HepG2 (cell line): Measurements from ENCODE around the gene MAN1C1. TPM values are rescaled to one million over a fixed set of nuclear protein-coding genes. Genes with fewer than 3 reads are reported as not detected.

ENCODE experiments used
- ATAC-seq: fragments of 200-7000 bp; cut with Tn5 transposase; 3 replicates; pipeline ENCODE4 v1.9.1; 2020; ENCODE audit warnings: mild to moderate bottlenecking, moderate library complexity
- BruUV-seq: library from RNA; stranded (reverse); fragments of 400-500 nt; replicated peaks from 2 replicates; lab custom pipeline; 2021; lab: Mats Ljungman, UMichigan
- CTCF ChIA-PET: fragments of 300-600 bp; formaldehyde crosslinking; extraction: SDS; loops from one replicate; lab custom pipeline; 2021; ENCODE audit warnings: low total read pairs, inconsistent platforms, low intra/inter-chr PET ratio; lab: Yijun Ruan, JAX
- POLR2A ChIA-PET: fragments of 350-600 bp; sonication (Branson Sonifier 250); formaldehyde crosslinking; loops from one replicate; lab custom pipeline; 2020; ENCODE audit warnings: antibody characterized with exemption, inconsistent platforms; lab: Yijun Ruan, JAX
- DNase-seq: peaks from one replicate; pipeline ENCODE4 v3.0.0-alpha.2; 2015; ENCODE audit warnings: low spot score
- FAIRE-seq: peaks from 3 replicates; lab custom pipeline; 2011; peaks lifted over from hg19 to GRCh38; lab: Jason Lieb, UNC
- H2AFZ ChIP-seq: one replicate; pipeline ENCODE4 v1.6.1; 2011; ENCODE audit warnings: low read length, inconsistent platforms
- H3K27ac ChIP-seq: fragments of 300-600 bp; 3 replicates; pipeline ENCODE4 v1.8.0; 2011; ENCODE audit warnings: mixed run types, mild to moderate bottlenecking, mixed read lengths, low read length, inconsistent platforms; ENCODE audit not compliant: insufficient read depth; ENCODE audit errors: extremely low read length
- H3K27me3 ChIP-seq, 2 experiments: fragments of 200-600 bp in 1 of 2; 2 replicates in 1 of 2; 3 replicates in 1 of 2; pipeline versions ENCODE4 v1.6.0 to v1.8.0; 2011; ENCODE audit warnings: low read length in 2 of 2, mild to moderate bottlenecking in 2 of 2, moderate library complexity in 2 of 2, inconsistent platforms in 1 of 2; ENCODE audit not compliant: insufficient read depth in 2 of 2, control insufficient read depth in 1 of 2
- H3K36me3 ChIP-seq, 2 experiments: fragments of 200-600 bp in 1 of 2; replicated peaks in 1 of 2; 2 replicates in 1 of 2; 3 replicates in 1 of 2; pipeline versions ENCODE4 v1.5.1 to v1.8.0; 2011; ENCODE audit warnings: low read length in 2 of 2, inconsistent platforms in 1 of 2; ENCODE audit not compliant: insufficient read depth in 2 of 2, control insufficient read depth in 1 of 2
- H3K4me1 ChIP-seq: 2 replicates; pipeline ENCODE4 v1.5.1; 2012; ENCODE audit warnings: low read length, inconsistent platforms; ENCODE audit not compliant: insufficient read depth
- H3K4me2 ChIP-seq: 2 replicates; pipeline ENCODE4 v1.6.0; 2011; ENCODE audit warnings: low read depth, low read length, inconsistent platforms
- H3K4me3 ChIP-seq, 3 experiments: fragments of 200-600 bp in 1 of 3; sonication (generic), shearing (Covaris generic) in 1 of 3; replicated peaks in 1 of 3; 2 replicates each; pipeline ENCODE4 v1.5.1; 2011 to 2016; ENCODE audit warnings: low read length in 3 of 3, inconsistent platforms in 2 of 3, low read depth in 2 of 3, mild to moderate bottlenecking in 2 of 3, control low read depth in 1 of 3, mixed read lengths in 1 of 3; ENCODE audit not compliant: insufficient read depth in 1 of 3
- H3K79me2 ChIP-seq: one replicate; pipeline ENCODE4 v1.6.1; 2011; ENCODE audit warnings: low read length, inconsistent platforms; ENCODE audit not compliant: insufficient read depth
- H3K9ac ChIP-seq: 2 replicates; pipeline ENCODE4 v1.6.0; 2011; ENCODE audit warnings: mild to moderate bottlenecking, low read depth, low read length, inconsistent platforms; ENCODE audit not compliant: insufficient read depth
- H3K9me3 ChIP-seq: 2 replicates; pipeline ENCODE4 v1.5.1; 2012; ENCODE audit warnings: mild to moderate bottlenecking, low read length
- H4K20me1 ChIP-seq: 2 replicates; pipeline ENCODE4 v1.6.0; 2011; ENCODE audit warnings: inconsistent platforms, mild to moderate bottlenecking, low read length, moderate library complexity; ENCODE audit not compliant: insufficient read depth
- BCL6 ChIP-seq: IDR thresholded peaks from 2 replicates; pipeline ENCODE4 v1.6.1; 2016; ENCODE audit warnings: missing genetic modification reagents, missing compliant biosample characterization
- FOXC1 ChIP-seq: sonication (generic); formaldehyde crosslinking; IDR thresholded peaks from 2 replicates; pipeline ENCODE4 v1.8.0; 2022; ENCODE audit warnings: mild to moderate bottlenecking, missing genetic modification reagents, borderline replicate concordance
- GZF1 ChIP-seq: sonication (generic); formaldehyde crosslinking; IDR thresholded peaks from 2 replicates; pipeline ENCODE4 v1.5.1; 2020; ENCODE audit warnings: mild to moderate bottlenecking, missing genetic modification reagents
- IKZF1 ChIP-seq: fragments of 450-650 bp; IDR thresholded peaks from 2 replicates; pipeline ENCODE4 v1.7.1; 2016
- KAT7 ChIP-seq: IDR thresholded peaks from 2 replicates; pipeline ENCODE4 v1.6.1; 2018; ENCODE audit warnings: borderline replicate concordance, missing compliant biosample characterization
- KMT2B ChIP-seq: IDR thresholded peaks from 2 replicates; pipeline ENCODE4 v1.6.1; 2016; ENCODE audit warnings: missing genetic modification reagents, missing compliant biosample characterization
- MLLT10 ChIP-seq: sonication (generic); formaldehyde crosslinking; IDR thresholded peaks from 2 replicates; pipeline ENCODE4 v1.4.0; 2020; ENCODE audit warnings: missing genetic modification reagents
- NFRKB ChIP-seq: fragments of 450-650 bp; IDR thresholded peaks from 2 replicates; pipeline ENCODE4 v1.6.1; 2017
- RARG ChIP-seq: sonication (generic); formaldehyde crosslinking; IDR thresholded peaks from 2 replicates; pipeline ENCODE4 v1.4.0; 2020; ENCODE audit warnings: low read depth, mild to moderate bottlenecking, missing genetic modification reagents
- SRF ChIP-seq: IDR thresholded peaks from 2 replicates; pipeline ENCODE4 v1.6.1; 2011; ENCODE audit warnings: mild to moderate bottlenecking, low read depth, low read length, moderate library complexity
- STAG1 ChIP-seq: sonication (generic); formaldehyde crosslinking; IDR thresholded peaks from 2 replicates; pipeline ENCODE4 v1.4.0; 2020; ENCODE audit warnings: missing genetic modification reagents
- TFE3 ChIP-seq: IDR thresholded peaks from 2 replicates; pipeline ENCODE4 v1.6.1; 2016
- ZNF276 ChIP-seq: sonication (generic); formaldehyde crosslinking; IDR thresholded peaks from 2 replicates; pipeline ENCODE4 v1.4.0; 2020; ENCODE audit warnings: mild to moderate bottlenecking, low read depth, missing genetic modification reagents
- ZNF326 ChIP-seq: sonication (generic); formaldehyde crosslinking; IDR thresholded peaks from 2 replicates; pipeline ENCODE4 v1.4.0; 2020; ENCODE audit warnings: missing genetic modification reagents, borderline replicate concordance
- ZNF329 ChIP-seq: sonication (generic); formaldehyde crosslinking; IDR thresholded peaks from 2 replicates; pipeline ENCODE4 v1.9.0; 2021; ENCODE audit warnings: low read depth, mild to moderate bottlenecking, missing genetic modification reagents
- ZNF550 ChIP-seq: sonication (generic); formaldehyde crosslinking; IDR thresholded peaks from 2 replicates; pipeline ENCODE4 v1.4.0; 2020; ENCODE audit warnings: mild to moderate bottlenecking, missing genetic modification reagents, borderline replicate concordance
- ZNF576 ChIP-seq: sonication (generic); formaldehyde crosslinking; IDR thresholded peaks from 2 replicates; pipeline ENCODE4 v1.4.0; 2020; ENCODE audit warnings: mild to moderate bottlenecking, missing genetic modification reagents
- ZNF710 ChIP-seq: sonication (generic); formaldehyde crosslinking; IDR thresholded peaks from 2 replicates; pipeline ENCODE4 v1.5.0; 2020; ENCODE audit warnings: mild to moderate bottlenecking, missing genetic modification reagents, borderline replicate concordance
- ZNF878 ChIP-seq: sonication (generic); formaldehyde crosslinking; IDR thresholded peaks from 2 replicates; pipeline ENCODE4 v1.8.1; 2023; ENCODE audit warnings: mild to moderate bottlenecking, missing genetic modification reagents, moderate library complexity
- ZSCAN31 ChIP-seq: sonication (generic); formaldehyde crosslinking; IDR thresholded peaks from 2 replicates; pipeline ENCODE4 v1.5.0; 2020; ENCODE audit warnings: low read depth, mild to moderate bottlenecking, missing genetic modification reagents
- WGBS: methylation state at CpG from one replicate; pipeline ENCODE4 v1.1.6; 2017; ENCODE audit warnings: low lambda C conversion rate; 5-methylcytosine and 5-hydroxymethylcytosine counted together
- in situ Hi-C: cut with HindIII; loops from 2 replicates; pipeline ENCODE4 v1.10.0; 2017; ENCODE audit warnings: low pct_unique_long_range_greater_than_20kb; ENCODE audit not compliant: extremely low pct_ligation_motif_present
- intact Hi-C: fragments of 100-400 bp; cut with micrococcal nuclease; formaldehyde crosslinking; loops from one replicate; pipeline ENCODE4 v1.10.0; 2022; ENCODE audit not compliant: unreplicated experiment
- polyA plus RNA-seq, 8 experiments: library from polyadenylated mRNA; depleted of rRNA in 3 of 8; stranded (reverse) in 7 of 8; unstranded in 1 of 8; fragments of >200 nt; fragmentation: Illumina TruSeq in 4 of 8; extraction: Trizol in 4 of 8; gene quantifications; 2 replicates each; pipeline versions ENCODE4 v1.2.1 to v1.2.3, GENCODE V29; 2011 to 2016; ENCODE audit warnings: low read depth in 4 of 8, missing spikeins in 1 of 8, mixed read lengths in 1 of 8; ENCODE audit not compliant: insufficient read depth in 1 of 8
- total RNA-seq, 5 experiments: library from RNA; depleted of rRNA; stranded (reverse); fragments of >200 nt; fragmentation: Illumina TruSeq; extraction: Trizol; gene quantifications; 2 replicates each; pipeline ENCODE4 v1.2.3, GENCODE V29; 2016; ENCODE audit warnings: low read depth in 1 of 5

The MAN1C1 gene
- total and polyA plus RNA-seq, 2 of the 13 experiments (the other 11 are each of a cell fraction or from before 2014, with no cell fraction given) = 0.18 to 0.49 TPM

- in situ Hi-C loops (no loop called here), intact Hi-C loops (no loop called here)
- TF ChIP-seq SRF (no peak), GZF1 (CRISPR knock-in tag) (no peak), KMT2B (CRISPR knock-in tag) (no peak), STAG1 (CRISPR knock-in tag) (no peak), MLLT10 (CRISPR knock-in tag) (no peak), ZNF276 (CRISPR knock-in tag) (no peak), TFE3 (no peak), NFRKB (no peak), BCL6 (CRISPR knock-in tag) (no peak), ZNF710 (CRISPR knock-in tag) (no peak), ZNF878 (CRISPR knock-in tag) (no peak), ZNF576 (CRISPR knock-in tag) (no peak), IKZF1 (no peak), ZNF326 (CRISPR knock-in tag) (no peak), ZNF550 (no peak), KAT7 (CRISPR knock-in tag) (no peak), RARG (CRISPR knock-in tag) (no peak), FOXC1 (CRISPR knock-in tag) (no peak), ZNF329 (CRISPR knock-in tag) (no peak), ZSCAN31 (CRISPR knock-in tag) (no peak)
- TF ChIP-seq, all 625 proteins: peak for 0
- peaks cover 0 to 26% of the 10 kb centered on the region in 2 experiments; a peak in 3 of 5 replicates for H3K27me3 ChIP-seq
- ATAC-seq (no peak), DNase-seq (no peak), FAIRE-seq (no peak)
- H3K27ac ChIP-seq = no peak overlapping the region
- H3K4me1 ChIP-seq = peaks cover 15% of the 10 kb centered on the region
- no peaks in the 10 kb centered on the region for H3K36me3 ChIP-seq
- BruUV-seq = no TSS peak
- H2AFZ ChIP-seq = no peak overlapping the region
- CTCF ChIA-PET = no interaction called here
- H3K9ac ChIP-seq = no peak overlapping the region
- no peak overlapping the region for H3K4me3 ChIP-seq
- no peaks in the 10 kb centered on the region for H3K79me2 ChIP-seq
- H3K4me2 ChIP-seq = no peak overlapping the region
- no peaks in the 10 kb centered on the region for H3K9me3 ChIP-seq
- no peaks in the 10 kb centered on the region for H4K20me1 ChIP-seq
- POLR2A ChIA-PET = no interaction called here
- WGBS = 36% methylated on average over 6 of the region's 7 CpGs
Measured at GRCh38 chr1:25724201-25724600, 107.6 kb downstream of the MAN1C1 start.
